Panc1 (cell line): ENCODE measurements around the gene INPP5D. TPM values are rescaled to one million over a fixed set of nuclear protein-coding genes. Genes with fewer than 3 reads are reported as not detected.

Experiments
- ATAC-seq: fragments of 200-7000 bp; cut with Tn5 transposase; 2 replicates; pipeline ENCODE4 v1.9.1; 2020; ENCODE audit warnings: mild to moderate bottlenecking, moderate library complexity
- BruUV-seq: library from RNA; stranded (reverse); fragments of 400-500 nt; replicated peaks from 2 replicates; lab custom pipeline; 2021; lab: Mats Ljungman, UMichigan
- CTCF ChIA-PET: fragments of 300-600 bp; sonication (Branson Sonifier 250); formaldehyde crosslinking; loops from one replicate; lab custom pipeline; 2022; ENCODE audit warnings: antibody characterized with exemption; lab: Charles Lee
- POLR2A ChIA-PET: fragments of 300-600 bp; sonication (Branson Sonifier 250); formaldehyde crosslinking; loops from one replicate; lab custom pipeline; 2022; ENCODE audit warnings: antibody characterized with exemption; lab: Charles Lee
- DNase-seq: peaks from one replicate; pipeline ENCODE4 v3.0.0-alpha.2; 2010; ENCODE audit warnings: low read depth, low spot score
- H3K27ac ChIP-seq: 2 replicates; pipeline ENCODE4 v1.5.1; 2011; ENCODE audit warnings: mild to moderate bottlenecking, low read length, inconsistent platforms
- H3K27me3 ChIP-seq: fragments of 200-500 bp; sonication (Bioruptor generic); 2 replicates; pipeline ENCODE4 v1.6.0; 2014; ENCODE audit warnings: low read length, inconsistent platforms; ENCODE audit not compliant: control insufficient read depth, insufficient read depth
- H3K36me3 ChIP-seq: fragments of 200-500 bp; sonication (Bioruptor generic); 2 replicates; pipeline ENCODE4 v1.5.1; 2014; ENCODE audit warnings: inconsistent platforms, mild to moderate bottlenecking, low read length, moderate library complexity; ENCODE audit not compliant: control insufficient read depth, insufficient read depth
- H3K4me1 ChIP-seq: 2 replicates; pipeline ENCODE4 v1.5.1; 2011; ENCODE audit warnings: inconsistent platforms, mild to moderate bottlenecking, low read length, moderate library complexity; ENCODE audit not compliant: control insufficient read depth, insufficient read depth
- H3K4me3 ChIP-seq, 2 experiments: 2 replicates each; pipeline ENCODE4 v1.5.1; 2011 to 2012; ENCODE audit warnings: low read depth in 2 of 2, low read length in 2 of 2, mild to moderate bottlenecking in 2 of 2, inconsistent platforms in 1 of 2, moderate library complexity in 1 of 2
- H3K9me3 ChIP-seq: fragments of 200-500 bp; sonication (Bioruptor generic); 2 replicates; pipeline ENCODE4 v1.5.1; 2014; ENCODE audit warnings: low read depth, mild to moderate bottlenecking, inconsistent platforms, low read length, moderate library complexity; ENCODE audit not compliant: control insufficient read depth, insufficient read depth
- CTCF ChIP-seq: fragments of 450-650 bp; IDR thresholded peaks from 2 replicates; pipeline ENCODE4 v1.5.1; 2017; ENCODE audit warnings: mild to moderate bottlenecking
- POLR2AphosphoS5 ChIP-seq: IDR thresholded peaks from 2 replicates; pipeline ENCODE4 v1.6.1; 2012; ENCODE audit warnings: mild to moderate bottlenecking, low read depth, low read length, moderate library complexity
- REST ChIP-seq, 2 experiments: IDR thresholded peaks; 2 replicates each; pipeline ENCODE4 v1.6.1; 2011 to 2012; ENCODE audit warnings: low read depth in 2 of 2, control low read depth in 1 of 2, low read length in 1 of 2, mild to moderate bottlenecking in 1 of 2, moderate library complexity in 1 of 2; ENCODE audit not compliant: insufficient read depth in 1 of 2
- SIN3A ChIP-seq: IDR thresholded peaks from 2 replicates; pipeline ENCODE4 v1.6.1; 2012; ENCODE audit warnings: low read depth, mild to moderate bottlenecking, low read length, moderate library complexity, borderline replicate concordance; ENCODE audit not compliant: insufficient read depth
- TCF7L2 ChIP-seq: IDR thresholded peaks from 2 replicates; pipeline ENCODE4 v1.6.1; 2011; ENCODE audit warnings: mild to moderate bottlenecking, low read depth, low read length, inconsistent platforms
- in situ Hi-C: cut with HindIII; loops from 2 replicates; pipeline ENCODE4 v1.10.0; 2016; ENCODE audit warnings: low sequenced_read_pairs, low pct_unique_long_range_greater_than_20kb
- intact Hi-C: fragments of 100-400 bp; cut with micrococcal nuclease; formaldehyde crosslinking; loops from one replicate; pipeline ENCODE4 v1.10.0; 2022; ENCODE audit not compliant: unreplicated experiment
- total RNA-seq: library from RNA; stranded (reverse); gene quantifications from one replicate; pipeline ENCODE4 v1.2.1, GENCODE V29; 2021; ENCODE audit not compliant: unreplicated experiment

Gene INPP5D
- total RNA-seq, 1 experiment from 2014 or later = 0.39 TPM

GRCh38 chr2:233047206-233047605, 12.9 kb upstream of the INPP5D start:
- H3K9me3 ChIP-seq = no peaks in the 10 kb centered on the region
- CTCF ChIA-PET = no interaction called here
- intact Hi-C loops = no loop called here

GRCh38 chr2:233047667-233048066, 12.5 kb upstream of the INPP5D start:
- Histone ChIP-seq H3K27ac (no peak overlapping the region), H3K27me3 (no peaks in the 10 kb centered on the region), H3K4me3 (no peak overlapping the region), H3K36me3 (no peaks in the 10 kb centered on the region), H3K4me1 (no peaks in the 10 kb centered on the region), H3K9me3 (no peaks in the 10 kb centered on the region)
- ChIA-PET POLR2A (no interaction called here), CTCF (interaction anchor here (0.6 kb wide), 1 partner anchor 118 kb away, joined by 5 read pairs; no protein-coding TSS in a partner anchor)
- no TSS peak for BruUV-seq
- ATAC-seq (no peak), DNase-seq (no peak)
- in situ Hi-C loops (no loop called here), intact Hi-C loops (no loop called here)
- TF ChIP-seq CTCF (no peak), REST (IDR thresholded peaks at IDR 0.05; ENCODE audit: insufficient read depth in 1 of 2, low read depth in 2 of 2, low read length in 1 of 2) (no peak), SIN3A (no peak), POLR2AphosphoS5 (no peak), TCF7L2 (no peak)

More at GRCh38 chr2:233047206-233047605, 12.9 kb upstream of the INPP5D start:
- Histone ChIP-seq H3K36me3 (no peaks in the 10 kb centered on the region), H3K27ac (no peak overlapping the region), H3K4me3 (no peak overlapping the region), H3K27me3 (no peaks in the 10 kb centered on the region), H3K4me1 (no peaks in the 10 kb centered on the region)
- POLR2A ChIA-PET = no interaction called here
- TF ChIP-seq CTCF (no peak), SIN3A (no peak), REST (IDR thresholded peaks at IDR 0.05; ENCODE audit: insufficient read depth in 1 of 2, low read depth in 2 of 2, low read length in 1 of 2) (no peak), TCF7L2 (no peak), POLR2AphosphoS5 (no peak)
- BruUV-seq = no TSS peak
- in situ Hi-C loops = no loop called here
- no peak for ATAC-seq
- DNase-seq = no peak
